ENCODE results near the gene CSF3R.

CSF3R gene

GRCh38 chr1:36482724-36483388 is at the start of gene CSF3R:
TSS of gene CSF3R (minus strand) at chr1:36482913. CDS start at chr1:36479496, 3,417 bp downstream.
- no peak for DNase-seq

- DNase-seq: no peak
These were observed 49.1 kb upstream of the CSF3R start for GRCh38 chr1:36531833-36532232.

GRCh38 chr1:36530791-36531190 is 48.1 kb upstream of the CSF3R start:
- DNase-seq: no peak

GRCh38 chr1:36530261-36530660 is 47.5 kb upstream of the CSF3R start:
- DNase-seq: no peak

- DNase-seq: no peak
These were observed 47.1 kb upstream of the CSF3R start for GRCh38 chr1:36529769-36530260.

GRCh38 chr1:36528361-36529349 is 45.9 kb upstream of the CSF3R start:
- DNase-seq: no peak

GRCh38 chr1:36525166-36525565 is 42.5 kb upstream of the CSF3R start:
- no peak for DNase-seq

GRCh38 chr1:36524359-36525062 is 41.8 kb upstream of the CSF3R start:
- DNase-seq: no peak

- no peak for DNase-seq
These were observed 41.1 kb upstream of the CSF3R start for GRCh38 chr1:36523850-36524249.

- no peak for DNase-seq
These were observed 40.5 kb upstream of the CSF3R start for GRCh38 chr1:36523230-36523495.

- no peak for DNase-seq
These were observed 39.9 kb upstream of the CSF3R start for GRCh38 chr1:36522461-36523229.

GRCh38 chr1:36522021-36522420 is 39.3 kb upstream of the CSF3R start:
- DNase-seq: no peak

GRCh38 chr1:36520771-36521420 is 38.2 kb upstream of the CSF3R start:
- DNase-seq: no peak

- no peak for DNase-seq
These were observed 37.3 kb upstream of the CSF3R start for GRCh38 chr1:36520056-36520455.

GRCh38 chr1:36517011-36517771 is 34.5 kb upstream of the CSF3R start:
- DNase-seq: no peak

- no peak for DNase-seq
These were observed 33.8 kb upstream of the CSF3R start for GRCh38 chr1:36516372-36517010.

- no peak for DNase-seq
These were observed 32.8 kb upstream of the CSF3R start for GRCh38 chr1:36515315-36516138.

- no peak for DNase-seq
These were observed 31.8 kb upstream of the CSF3R start for GRCh38 chr1:36514501-36514900.

GRCh38 chr1:36513676-36514473 is 31.2 kb upstream of the CSF3R start:
- DNase-seq: no peak
